ENCODE results near the gene CLEC3B.

DNA sequence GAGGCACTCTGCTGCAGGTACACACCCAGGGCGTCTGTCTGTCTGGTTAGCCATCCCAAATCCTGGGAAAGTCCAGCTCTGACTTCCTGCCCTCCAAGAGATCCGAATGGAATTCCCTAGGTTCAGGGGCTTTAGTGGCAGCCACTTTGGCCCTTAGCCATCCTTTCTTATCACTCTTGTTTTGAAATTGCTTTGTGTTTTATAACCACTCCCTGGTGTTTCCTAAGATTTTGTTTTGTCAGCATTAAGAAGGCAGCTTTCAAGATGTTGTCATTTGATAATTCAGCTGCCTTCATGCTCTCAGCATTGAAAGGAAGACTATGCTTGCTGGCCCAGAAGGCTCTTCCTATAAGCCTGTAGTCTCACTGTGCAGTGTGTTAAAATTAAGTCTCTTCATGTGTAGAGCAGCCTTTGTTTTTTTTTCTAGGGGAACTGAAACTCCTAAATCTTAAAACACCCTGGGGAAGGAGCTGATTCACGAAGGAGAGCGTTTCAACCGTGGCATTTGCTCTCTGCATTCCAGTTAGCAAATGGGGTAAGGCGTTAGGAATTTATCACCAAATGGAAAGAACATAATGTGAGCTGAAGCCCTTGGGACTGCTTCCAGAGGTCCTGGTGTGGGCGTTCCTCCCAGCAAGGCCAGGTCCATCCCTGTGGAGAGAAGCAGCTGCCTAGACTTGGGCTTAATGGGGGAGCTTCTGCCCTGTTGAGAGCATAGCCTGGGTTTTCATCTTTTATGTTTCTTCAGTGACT lies 14.2 kb upstream of the CLEC3B start:
- TF ChIP-seq, protein P1, sequence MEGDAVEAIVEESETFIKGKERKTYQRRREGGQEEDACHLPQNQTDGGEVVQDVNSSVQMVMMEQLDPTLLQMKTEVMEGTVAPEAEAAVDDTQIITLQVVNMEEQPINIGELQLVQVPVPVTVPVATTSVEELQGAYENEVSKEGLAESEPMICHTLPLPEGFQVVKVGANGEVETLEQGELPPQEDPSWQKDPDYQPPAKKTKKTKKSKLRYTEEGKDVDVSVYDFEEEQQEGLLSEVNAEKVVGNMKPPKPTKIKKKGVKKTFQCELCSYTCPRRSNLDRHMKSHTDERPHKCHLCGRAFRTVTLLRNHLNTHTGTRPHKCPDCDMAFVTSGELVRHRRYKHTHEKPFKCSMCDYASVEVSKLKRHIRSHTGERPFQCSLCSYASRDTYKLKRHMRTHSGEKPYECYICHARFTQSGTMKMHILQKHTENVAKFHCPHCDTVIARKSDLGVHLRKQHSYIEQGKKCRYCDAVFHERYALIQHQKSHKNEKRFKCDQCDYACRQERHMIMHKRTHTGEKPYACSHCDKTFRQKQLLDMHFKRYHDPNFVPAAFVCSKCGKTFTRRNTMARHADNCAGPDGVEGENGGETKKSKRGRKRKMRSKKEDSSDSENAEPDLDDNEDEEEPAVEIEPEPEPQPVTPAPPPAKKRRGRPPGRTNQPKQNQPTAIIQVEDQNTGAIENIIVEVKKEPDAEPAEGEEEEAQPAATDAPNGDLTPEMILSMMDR (IDR thresholded peaks at IDR 0.05; ENCODE audit: insufficient read depth, low read length): no peak
- TF ChIP-seq POLR2AphosphoS5 (IDR thresholded peaks at IDR 0.05; ENCODE audit: low read depth) (no peak), REST (IDR thresholded peaks at IDR 0.05; ENCODE audit: insufficient replicate concordance, low read depth) (no peak), SPI1 (IDR thresholded peaks at IDR 0.05; ENCODE audit: borderline replicate concordance, low read depth) (no peak)
